Measurements from ENCODE around the gene MBOAT7.
"Not testable (repeated sequence)": the region's sequence is repeated elsewhere in the genome, so short reads cannot be mapped to it uniquely, and the experiment has no call there.

Gene MBOAT7

DNA sequence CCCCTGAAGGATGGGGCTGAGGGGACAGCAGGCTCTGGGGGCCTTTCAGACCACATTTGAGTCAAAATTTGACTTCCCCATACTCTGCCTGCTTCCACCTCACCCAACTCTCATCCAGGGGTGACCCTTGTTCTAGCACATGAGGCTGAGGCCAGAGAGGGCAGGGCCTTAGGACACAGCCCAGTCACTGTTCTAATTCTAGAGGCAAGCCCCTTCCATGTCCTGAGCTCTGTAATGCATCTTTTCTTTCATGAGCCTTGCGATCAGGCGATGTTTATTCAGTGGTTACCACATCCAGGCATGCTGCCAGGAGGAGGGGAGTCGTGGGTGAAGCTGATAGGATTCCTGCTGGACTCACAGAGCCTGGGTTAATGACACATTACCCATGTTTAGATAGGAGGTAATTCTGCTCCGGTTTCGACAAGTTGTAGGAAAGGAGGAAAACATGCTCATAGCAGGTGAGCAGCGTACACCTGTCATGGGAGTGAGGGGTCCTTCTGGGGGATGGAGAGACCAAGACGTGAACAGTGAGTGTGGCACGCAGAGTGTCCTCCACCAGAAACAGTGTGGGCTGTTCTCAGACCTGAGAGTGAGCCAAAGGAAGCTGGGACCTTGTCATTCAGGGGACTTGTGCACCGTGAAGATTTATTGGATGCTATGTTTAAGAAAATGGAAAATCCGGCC lies 20.6 kb upstream of the MBOAT7 start:
- DNase-seq (ENCODE audit: low read depth in 2 of 2), result peak; percentile 98 to 99
- no peak overlapping the region for H3K4me3 ChIP-seq (replicated peaks in 1 of 2; ENCODE audit: low read depth in 2 of 2, low read length in 2 of 2)
- TF ChIP-seq, protein P1, sequence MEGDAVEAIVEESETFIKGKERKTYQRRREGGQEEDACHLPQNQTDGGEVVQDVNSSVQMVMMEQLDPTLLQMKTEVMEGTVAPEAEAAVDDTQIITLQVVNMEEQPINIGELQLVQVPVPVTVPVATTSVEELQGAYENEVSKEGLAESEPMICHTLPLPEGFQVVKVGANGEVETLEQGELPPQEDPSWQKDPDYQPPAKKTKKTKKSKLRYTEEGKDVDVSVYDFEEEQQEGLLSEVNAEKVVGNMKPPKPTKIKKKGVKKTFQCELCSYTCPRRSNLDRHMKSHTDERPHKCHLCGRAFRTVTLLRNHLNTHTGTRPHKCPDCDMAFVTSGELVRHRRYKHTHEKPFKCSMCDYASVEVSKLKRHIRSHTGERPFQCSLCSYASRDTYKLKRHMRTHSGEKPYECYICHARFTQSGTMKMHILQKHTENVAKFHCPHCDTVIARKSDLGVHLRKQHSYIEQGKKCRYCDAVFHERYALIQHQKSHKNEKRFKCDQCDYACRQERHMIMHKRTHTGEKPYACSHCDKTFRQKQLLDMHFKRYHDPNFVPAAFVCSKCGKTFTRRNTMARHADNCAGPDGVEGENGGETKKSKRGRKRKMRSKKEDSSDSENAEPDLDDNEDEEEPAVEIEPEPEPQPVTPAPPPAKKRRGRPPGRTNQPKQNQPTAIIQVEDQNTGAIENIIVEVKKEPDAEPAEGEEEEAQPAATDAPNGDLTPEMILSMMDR (IDR thresholded peaks at IDR 0.05; ENCODE audit: low read depth, low read length), result no peak

DNA sequence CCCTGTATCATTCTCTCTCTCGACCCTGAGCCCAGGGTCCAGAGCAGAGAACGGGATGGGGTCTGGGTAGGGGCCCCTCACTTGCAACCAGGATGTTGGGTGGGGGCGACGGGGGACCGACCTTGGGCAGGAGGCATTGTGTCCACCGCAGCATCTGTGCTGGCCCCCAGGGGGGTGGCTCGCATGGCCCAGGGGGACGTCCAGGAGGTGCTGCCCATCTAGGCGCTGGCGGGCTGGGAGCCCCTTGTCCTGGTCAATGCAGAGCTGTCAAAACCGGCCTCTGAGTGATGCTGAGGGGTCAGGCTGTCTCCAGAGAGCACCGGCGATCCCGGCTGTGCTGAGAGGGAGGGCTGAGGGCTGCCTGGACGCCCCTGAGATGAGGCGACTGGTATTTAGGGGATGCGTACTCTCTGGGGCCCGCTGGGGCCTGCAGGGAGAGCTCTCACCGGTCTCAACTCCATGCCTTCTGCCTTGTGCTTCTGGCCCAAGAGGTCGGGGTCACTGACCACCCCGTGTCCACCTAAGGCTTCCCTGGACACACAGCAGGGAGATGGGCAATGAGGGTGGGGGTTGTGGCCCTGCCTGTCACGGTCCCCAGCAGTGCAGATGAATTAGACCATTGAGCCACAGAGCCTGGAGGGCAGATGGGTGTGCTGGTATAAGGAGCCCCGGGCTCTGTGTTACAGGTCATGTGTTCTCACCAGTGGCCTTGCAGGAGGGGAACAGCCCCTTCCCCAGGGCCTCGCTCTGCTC lies 19.9 kb upstream of the MBOAT7 start:
- H3K4me3 ChIP-seq (replicated peaks in 1 of 2; ENCODE audit: low read depth in 2 of 2, low read length in 2 of 2), result no peak overlapping the region
- TF ChIP-seq, protein P1 (IDR thresholded peaks at IDR 0.05; ENCODE audit: low read depth, low read length), result no peak
- peak in 1 of 2 donors; percentile 23 for DNase-seq (ENCODE audit: low read depth in 2 of 2)

DNA sequence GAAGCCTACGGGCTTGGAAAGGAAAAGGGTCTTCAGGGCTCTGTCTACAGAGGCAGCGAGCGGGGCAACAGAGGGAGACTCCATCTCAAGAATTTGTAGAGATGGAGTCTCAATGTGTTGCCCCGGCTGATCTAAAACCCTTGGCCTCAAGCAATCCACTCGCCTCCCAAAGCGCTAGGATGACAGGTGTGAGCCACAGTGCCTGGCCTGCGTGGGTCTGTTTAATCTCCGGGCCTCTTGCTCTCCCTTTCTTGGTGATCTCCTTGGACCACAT lies 19.3 kb upstream of the MBOAT7 start:
- TF ChIP-seq, protein P1 (IDR thresholded peaks at IDR 0.05; ENCODE audit: low read depth, low read length), result no peak
- no peak overlapping the region for H3K4me3 ChIP-seq (replicated peaks in 1 of 2; ENCODE audit: low read depth in 2 of 2, low read length in 2 of 2)
- no peak for DNase-seq (ENCODE audit: low read depth in 2 of 2)

DNA sequence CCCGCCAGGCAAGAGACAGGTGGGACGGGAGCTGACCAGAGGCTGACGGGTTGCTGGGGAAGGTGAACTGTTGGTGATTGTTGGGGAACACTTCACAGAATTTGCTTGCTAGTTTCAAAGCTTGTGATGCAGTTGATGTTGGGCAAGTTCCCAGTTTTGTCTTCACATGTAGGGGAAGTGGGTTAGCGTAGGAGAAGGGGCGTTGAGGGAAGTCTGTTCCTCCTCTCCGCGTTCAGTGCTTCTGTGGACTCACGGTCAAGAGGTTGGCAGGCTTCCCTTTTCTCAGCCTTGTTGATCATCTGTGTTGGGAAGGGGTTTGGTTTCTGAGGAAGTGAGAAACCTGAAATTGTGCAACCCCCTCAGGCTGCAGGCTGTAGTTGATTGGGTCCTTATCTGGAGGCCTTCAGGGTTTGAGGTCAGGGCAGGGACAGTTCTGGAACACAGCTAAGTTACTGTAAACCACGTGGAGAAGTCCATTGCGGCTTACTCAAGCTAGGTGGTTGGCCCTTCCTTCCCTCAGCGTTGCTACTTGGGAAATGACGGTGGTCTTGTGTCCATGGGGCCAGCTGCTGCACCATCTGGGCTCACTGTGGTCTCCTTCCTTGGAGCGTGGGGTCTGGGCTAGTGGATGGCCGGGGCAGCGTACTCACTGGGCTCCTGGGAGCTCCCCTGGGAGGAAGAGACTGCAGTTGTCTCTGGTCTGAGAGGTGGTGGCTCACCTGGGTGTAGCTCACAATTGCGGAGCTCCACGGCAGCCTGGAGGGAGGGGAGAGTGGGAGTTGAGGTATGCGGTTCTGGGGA lies 18.8 kb upstream of the MBOAT7 start:
- TF ChIP-seq, protein P1 (IDR thresholded peaks at IDR 0.05; ENCODE audit: low read depth, low read length), result no peak
- no peak overlapping the region for H3K4me3 ChIP-seq (replicated peaks in 1 of 2; ENCODE audit: low read depth in 2 of 2, low read length in 2 of 2)
- DNase-seq (ENCODE audit: low read depth in 2 of 2), result peak; percentile 94 to 100

DNA sequence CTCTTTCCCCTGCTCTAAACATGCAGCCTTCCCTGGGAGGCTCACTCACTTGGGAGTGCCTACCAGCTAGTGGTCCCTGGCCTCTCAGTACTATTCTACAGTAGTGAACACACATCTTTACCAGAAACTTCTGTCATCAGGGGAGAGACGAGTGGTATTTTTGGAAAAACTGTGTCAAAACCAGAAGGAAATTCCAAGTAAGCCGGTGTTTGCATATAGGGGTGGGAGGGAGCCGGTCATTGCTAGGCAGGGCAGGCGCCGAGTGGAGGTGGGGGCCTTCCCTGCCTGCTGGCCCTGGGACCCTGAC lies 18.2 kb upstream of the MBOAT7 start:
- H3K4me3 ChIP-seq (replicated peaks in 1 of 2; ENCODE audit: low read depth in 2 of 2, low read length in 2 of 2), result no peak overlapping the region
- no peak for DNase-seq (ENCODE audit: low read depth in 2 of 2)
- TF ChIP-seq, protein P1 (IDR thresholded peaks at IDR 0.05; ENCODE audit: low read depth, low read length), result no peak

DNA sequence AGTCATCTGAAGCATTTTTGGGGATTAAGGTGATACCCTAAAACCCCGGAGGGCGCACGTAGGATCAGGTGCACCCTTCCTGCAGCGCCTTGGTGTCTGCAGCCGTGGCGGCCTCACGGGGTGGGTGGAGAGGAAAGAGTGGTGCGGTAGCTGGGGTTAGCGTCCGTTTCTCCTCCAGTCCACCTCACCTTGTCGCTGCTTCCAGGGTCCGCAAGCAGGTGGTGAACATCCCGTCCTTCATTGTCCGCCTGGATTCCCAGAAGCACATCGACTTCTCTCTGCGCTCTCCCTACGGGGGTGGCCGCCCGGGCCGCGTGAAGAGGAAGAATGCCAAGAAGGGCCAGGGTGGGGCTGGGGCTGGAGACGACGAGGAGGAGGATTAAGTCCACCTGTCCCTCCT lies 17.8 kb upstream of the MBOAT7 start:
- not testable (repeated sequence) for DNase-seq (ENCODE audit: low read depth in 2 of 2); H3K4me3 ChIP-seq (replicated peaks in 1 of 2; ENCODE audit: low read depth in 2 of 2, low read length in 2 of 2)

DNA sequence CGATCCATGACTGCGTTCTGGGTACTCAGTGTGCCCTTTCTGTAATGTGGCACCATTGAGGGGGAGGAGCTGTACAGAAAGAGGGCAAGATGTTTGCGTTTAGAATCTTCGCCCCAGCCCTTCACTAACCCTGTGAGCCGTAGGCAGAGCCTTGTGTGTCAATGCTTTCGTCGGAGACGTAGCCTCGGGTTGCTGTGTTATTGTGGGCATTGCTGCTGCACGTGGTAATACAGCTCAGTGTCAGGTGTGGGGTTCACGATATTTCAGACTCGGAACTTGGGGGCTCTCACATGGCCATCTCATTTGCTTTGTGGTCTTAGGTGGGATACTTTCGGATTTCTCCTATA lies 17.4 kb upstream of the MBOAT7 start:
- no peak for DNase-seq (ENCODE audit: low read depth in 2 of 2)
- TF ChIP-seq, protein P1 (IDR thresholded peaks at IDR 0.05; ENCODE audit: low read depth, low read length), result no peak
- no peak overlapping the region for H3K4me3 ChIP-seq (replicated peaks in 1 of 2; ENCODE audit: low read depth in 2 of 2, low read length in 2 of 2)

Measured in cardiac fibroblast (primary cell).